Measurements from ENCODE around the gene ME3. TPM values are rescaled to one million over a fixed set of nuclear protein-coding genes. Genes with fewer than 3 reads are reported as not detected.

ME3 gene
- total RNA-seq, 2 donors from 2014 or later, result 62.4 to 62.5 TPM

DNA sequence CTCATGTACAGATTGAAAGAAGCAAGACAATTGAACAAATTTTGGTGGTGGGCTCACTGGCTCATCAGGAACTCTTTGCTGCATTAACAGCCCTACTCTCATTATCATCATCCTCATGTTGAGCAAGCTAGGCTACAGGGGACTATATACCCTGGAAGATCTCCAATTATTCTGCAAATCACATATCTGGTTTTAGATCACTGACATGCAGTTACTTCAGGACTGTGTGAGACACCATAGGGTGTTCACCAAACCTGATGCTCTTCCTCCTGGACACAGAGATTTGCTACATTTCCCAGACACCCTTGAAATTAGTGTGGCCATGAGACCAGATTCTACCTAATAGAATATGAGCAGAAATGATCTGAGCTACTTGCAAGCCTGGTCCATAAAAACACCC is 23.0 kb upstream of the ME3 start:
- Histone ChIP-seq H3K4me1 (ENCODE audit: control insufficient read depth in 1 of 2, low read depth in 2 of 2) (peaks cover 7 to 8% of the 10 kb centered on the region in 2 donors), H3K36me3 (no peaks in the 10 kb centered on the region), H3K27me3 (replicated peaks; ENCODE audit: insufficient read depth) (no peaks in the 10 kb centered on the region), H3K9me3 (no peaks in the 10 kb centered on the region), H3K4me3 (no peak overlapping the region), H3K27ac (peak overlapping the region in 1 of 2 donors; percentile 39)
- TF ChIP-seq, protein P1, sequence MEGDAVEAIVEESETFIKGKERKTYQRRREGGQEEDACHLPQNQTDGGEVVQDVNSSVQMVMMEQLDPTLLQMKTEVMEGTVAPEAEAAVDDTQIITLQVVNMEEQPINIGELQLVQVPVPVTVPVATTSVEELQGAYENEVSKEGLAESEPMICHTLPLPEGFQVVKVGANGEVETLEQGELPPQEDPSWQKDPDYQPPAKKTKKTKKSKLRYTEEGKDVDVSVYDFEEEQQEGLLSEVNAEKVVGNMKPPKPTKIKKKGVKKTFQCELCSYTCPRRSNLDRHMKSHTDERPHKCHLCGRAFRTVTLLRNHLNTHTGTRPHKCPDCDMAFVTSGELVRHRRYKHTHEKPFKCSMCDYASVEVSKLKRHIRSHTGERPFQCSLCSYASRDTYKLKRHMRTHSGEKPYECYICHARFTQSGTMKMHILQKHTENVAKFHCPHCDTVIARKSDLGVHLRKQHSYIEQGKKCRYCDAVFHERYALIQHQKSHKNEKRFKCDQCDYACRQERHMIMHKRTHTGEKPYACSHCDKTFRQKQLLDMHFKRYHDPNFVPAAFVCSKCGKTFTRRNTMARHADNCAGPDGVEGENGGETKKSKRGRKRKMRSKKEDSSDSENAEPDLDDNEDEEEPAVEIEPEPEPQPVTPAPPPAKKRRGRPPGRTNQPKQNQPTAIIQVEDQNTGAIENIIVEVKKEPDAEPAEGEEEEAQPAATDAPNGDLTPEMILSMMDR (IDR thresholded peaks at IDR 0.05), result no peak
- ATAC-seq (ENCODE audit: insufficient number of reproducible peaks, low FRiP score, low read depth) (no peak), DNase-seq (ENCODE audit: low spot score) (no peak)

DNA sequence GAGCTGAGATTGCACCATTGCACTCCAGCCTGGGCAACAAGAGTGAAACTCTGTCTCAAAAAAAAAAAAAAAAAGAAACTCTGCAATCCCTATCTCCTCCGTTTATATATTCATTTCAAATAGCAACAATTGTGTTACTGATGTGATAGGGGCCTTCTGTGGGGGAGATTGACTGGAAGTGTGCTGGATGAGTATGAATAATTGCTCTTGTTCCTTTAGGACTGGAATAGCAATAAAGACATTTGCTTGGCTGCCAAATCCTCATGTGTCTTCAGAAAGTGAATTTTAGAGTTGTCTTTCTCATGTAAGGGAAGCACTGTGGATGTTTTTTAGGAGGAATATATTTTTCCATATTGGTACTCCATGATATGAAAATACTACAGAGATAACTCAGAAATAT is 21.1 kb upstream of the ME3 start:
- Histone ChIP-seq H3K27ac (no peak overlapping the region), H3K4me3 (no peak overlapping the region), H3K36me3 (no peaks in the 10 kb centered on the region), H3K9me3 (no peaks in the 10 kb centered on the region), H3K27me3 (replicated peaks; ENCODE audit: insufficient read depth) (no peaks in the 10 kb centered on the region), H3K4me1 (ENCODE audit: control insufficient read depth in 1 of 2, low read depth in 2 of 2) (peaks cover 8 to 16% of the 10 kb centered on the region in 2 donors)
- ATAC-seq (ENCODE audit: insufficient number of reproducible peaks, low FRiP score, low read depth), result no peak
- TF ChIP-seq, protein P1 (IDR thresholded peaks at IDR 0.05), result no peak
- DNase-seq (ENCODE audit: low spot score), result no peak

DNA sequence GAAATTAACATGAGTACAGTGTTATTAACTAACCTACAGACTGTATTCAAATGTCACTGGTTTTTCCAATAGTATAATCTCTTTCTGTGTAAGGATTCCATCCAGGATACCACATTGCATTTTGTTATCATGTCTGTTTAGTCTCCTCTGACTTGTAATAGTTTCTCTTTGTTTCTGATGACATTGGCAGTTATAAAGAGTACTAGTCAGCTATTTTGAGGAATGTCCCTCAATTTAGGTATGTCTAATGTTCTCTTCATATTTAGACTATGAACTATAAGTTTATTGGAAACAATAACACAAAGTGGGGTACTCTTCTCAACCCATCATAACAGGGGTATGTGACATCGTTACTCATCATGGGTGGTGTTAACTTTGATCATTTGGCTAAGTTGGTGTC is 20.3 kb upstream of the ME3 start:
- Histone ChIP-seq H3K9me3 (no peaks in the 10 kb centered on the region), H3K4me1 (ENCODE audit: control insufficient read depth in 1 of 2, low read depth in 2 of 2) (peaks cover 8 to 24% of the 10 kb centered on the region in 2 donors), H3K4me3 (no peak overlapping the region), H3K36me3 (no peaks in the 10 kb centered on the region), H3K27me3 (replicated peaks; ENCODE audit: insufficient read depth) (no peaks in the 10 kb centered on the region), H3K27ac (no peak overlapping the region)
- ATAC-seq (ENCODE audit: insufficient number of reproducible peaks, low FRiP score, low read depth), result no peak
- TF ChIP-seq, protein P1 (IDR thresholded peaks at IDR 0.05), result no peak
- DNase-seq (ENCODE audit: low spot score), result no peak

DNA sequence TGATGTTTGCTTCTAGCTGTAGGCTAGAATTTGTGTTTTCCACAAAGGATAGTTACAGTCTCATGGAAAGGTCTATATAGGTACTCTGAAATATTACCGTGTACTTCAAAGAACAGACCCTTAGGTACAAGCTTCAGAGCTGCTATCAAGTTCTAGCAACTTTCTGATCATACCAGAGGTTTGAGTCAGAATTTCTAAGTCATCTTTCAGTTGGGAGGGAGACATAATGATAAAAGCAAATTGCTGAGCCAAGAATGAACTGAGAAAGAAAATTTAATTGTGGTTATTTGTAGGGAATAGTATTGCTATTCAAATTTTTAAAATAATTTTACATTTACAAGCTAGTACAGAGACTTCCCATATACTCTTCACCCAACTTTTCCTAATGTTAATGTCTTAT is 19.9 kb upstream of the ME3 start:
- Histone ChIP-seq H3K27ac (no peak overlapping the region), H3K36me3 (no peaks in the 10 kb centered on the region), H3K9me3 (no peaks in the 10 kb centered on the region), H3K27me3 (replicated peaks; ENCODE audit: insufficient read depth) (no peaks in the 10 kb centered on the region), H3K4me3 (no peak overlapping the region), H3K4me1 (ENCODE audit: control insufficient read depth in 1 of 2, low read depth in 2 of 2) (peaks cover 8 to 26% of the 10 kb centered on the region in 2 donors)
- TF ChIP-seq, protein P1 (IDR thresholded peaks at IDR 0.05), result no peak
- no peak for DNase-seq (ENCODE audit: low spot score)
- ATAC-seq (ENCODE audit: insufficient number of reproducible peaks, low FRiP score, low read depth), result no peak

DNA sequence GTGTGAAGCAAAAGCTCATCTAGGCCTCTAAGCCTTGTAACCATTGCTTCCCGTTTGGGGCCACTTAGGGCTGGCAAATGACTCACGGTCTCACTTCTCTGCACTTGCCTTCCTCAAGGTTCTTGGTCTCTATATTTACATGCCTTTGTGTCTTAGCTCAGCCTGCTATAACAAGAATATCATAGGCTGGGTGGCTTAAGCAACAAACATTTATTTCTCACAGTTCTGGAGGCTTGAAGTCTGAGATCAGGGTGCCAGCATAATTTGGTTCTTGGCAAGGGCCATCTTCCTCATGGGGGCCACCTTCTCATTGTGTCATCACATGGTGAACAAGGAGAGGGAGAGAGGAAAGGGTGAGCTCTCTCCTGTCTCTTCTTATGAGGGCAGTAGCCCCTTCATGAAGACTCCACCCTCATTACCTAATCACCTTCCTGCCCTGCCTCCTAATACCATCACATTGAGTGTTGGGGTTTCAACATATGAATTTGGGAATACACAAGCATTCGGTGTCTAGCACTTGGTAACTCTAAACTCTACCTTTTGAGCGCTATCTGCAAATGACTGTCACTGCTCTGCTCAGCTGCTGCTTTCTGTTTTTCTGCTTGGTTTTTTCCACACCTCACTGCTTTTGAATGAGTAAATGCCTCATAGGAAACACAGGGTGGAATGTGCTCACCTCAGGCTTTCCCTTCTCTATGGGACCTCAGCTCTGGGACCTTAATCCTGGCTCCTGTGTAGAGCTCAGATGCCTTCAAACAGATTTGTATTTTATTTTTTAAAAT is 16.2 kb upstream of the ME3 start:
- TF ChIP-seq, protein P1 (IDR thresholded peaks at IDR 0.05), result no peak
- DNase-seq (ENCODE audit: low spot score) (no peak), ATAC-seq (ENCODE audit: insufficient number of reproducible peaks, low FRiP score, low read depth) (peak; percentile 95)
- Histone ChIP-seq H3K27ac (peak overlapping the region; percentile 51 to 69), H3K4me1 (ENCODE audit: control insufficient read depth in 1 of 2, low read depth in 2 of 2) (peaks cover 0 to 19% of the 10 kb centered on the region in 2 donors), H3K36me3 (no peaks in the 10 kb centered on the region), H3K27me3 (replicated peaks; ENCODE audit: insufficient read depth) (no peaks in the 10 kb centered on the region), H3K4me3 (no peak overlapping the region), H3K9me3 (no peaks in the 10 kb centered on the region)

All from thoracic aorta (tissue), 2 donors.